Endothelial cell of umbilical vein (primary cell): ENCODE results near the gene TXNDC12.
"Not testable (repeated sequence)": the region's sequence is repeated elsewhere in the genome, so short reads cannot be mapped to it uniquely, and the experiment has no call there.

Source experiments
- EZH2 ChIP-seq: IDR thresholded peaks from 2 replicates; pipeline ENCODE4 v1.6.1; 2012; ENCODE audit warnings: borderline replicate concordance, low read depth, mild to moderate bottlenecking, moderate library complexity, low read length, inconsistent platforms; ENCODE audit not compliant: severe bottlenecking
- FOS ChIP-seq: IDR thresholded peaks from 2 replicates; pipeline ENCODE4 v1.6.1; 2011; ENCODE audit warnings: mild to moderate bottlenecking, low read length, moderate library complexity, borderline replicate concordance; ENCODE audit not compliant: insufficient read depth
- GATA2 ChIP-seq: IDR thresholded peaks from 2 replicates; pipeline ENCODE4 v1.7.0; 2011; ENCODE audit warnings: low read depth, mild to moderate bottlenecking, moderate library complexity, mixed read lengths, low read length; ENCODE audit not compliant: insufficient read length, insufficient read depth
- JUN ChIP-seq: IDR thresholded peaks from 2 replicates; pipeline ENCODE4 v1.6.1; 2011; ENCODE audit warnings: borderline replicate concordance, low read depth; ENCODE audit not compliant: insufficient read length, insufficient read depth
- MYC ChIP-seq: IDR thresholded peaks from one replicate; pipeline ENCODE4 v1.6.1; 2011; ENCODE audit warnings: mild to moderate bottlenecking, low read depth, low read length
- POLR2A ChIP-seq: IDR thresholded peaks from 2 replicates; pipeline ENCODE4 v1.6.1; 2012; ENCODE audit warnings: low read depth, mild to moderate bottlenecking, control low read depth, low read length
- POLR2AphosphoS5 ChIP-seq: IDR thresholded peaks from 2 replicates; pipeline ENCODE4 v1.6.1; 2012; ENCODE audit warnings: low read depth, mild to moderate bottlenecking, control low read depth, low read length, moderate library complexity; ENCODE audit not compliant: insufficient read depth
- TF ChIP-seq, protein P1 (sequence below), 2 donors: IDR thresholded peaks; 1 replicate in 1 of 2; 2 replicates in 1 of 2; pipeline ENCODE4 v1.5.1; 2011; ENCODE audit warnings: low read length in 2 of 2, mild to moderate bottlenecking in 2 of 2, moderate library complexity in 2 of 2, control low read depth in 1 of 2, inconsistent platforms in 1 of 2, low read depth in 1 of 2; ENCODE audit not compliant: insufficient read depth in 1 of 2; ENCODE audit errors: extremely low read depth in 1 of 2
- TF ChIP-seq, protein P2 (sequence below): IDR thresholded peaks from 2 replicates; pipeline ENCODE4 v1.6.1; 2011; ENCODE audit not compliant: insufficient read depth, insufficient read length

DNA sequence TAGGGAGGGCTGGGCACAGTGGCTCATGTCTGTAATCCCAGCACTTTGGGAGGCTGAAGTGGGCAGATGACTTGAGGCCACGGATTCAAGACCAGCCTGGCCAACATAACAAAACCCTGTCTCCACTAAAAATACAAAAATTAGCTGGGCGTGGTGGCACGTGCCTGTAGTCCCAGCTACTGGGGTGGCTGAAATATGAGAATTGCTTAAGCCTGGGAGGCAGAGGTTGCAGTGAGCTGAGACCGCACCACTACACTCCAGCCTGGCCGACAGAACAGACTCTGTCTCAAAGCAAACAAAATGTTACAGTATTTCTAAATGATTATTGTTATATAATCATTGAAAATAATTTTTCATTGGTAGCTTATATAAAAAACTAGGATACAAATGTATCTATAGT, 26.2 kb downstream of the TXNDC12 start:
- TF ChIP-seq, protein P1, sequence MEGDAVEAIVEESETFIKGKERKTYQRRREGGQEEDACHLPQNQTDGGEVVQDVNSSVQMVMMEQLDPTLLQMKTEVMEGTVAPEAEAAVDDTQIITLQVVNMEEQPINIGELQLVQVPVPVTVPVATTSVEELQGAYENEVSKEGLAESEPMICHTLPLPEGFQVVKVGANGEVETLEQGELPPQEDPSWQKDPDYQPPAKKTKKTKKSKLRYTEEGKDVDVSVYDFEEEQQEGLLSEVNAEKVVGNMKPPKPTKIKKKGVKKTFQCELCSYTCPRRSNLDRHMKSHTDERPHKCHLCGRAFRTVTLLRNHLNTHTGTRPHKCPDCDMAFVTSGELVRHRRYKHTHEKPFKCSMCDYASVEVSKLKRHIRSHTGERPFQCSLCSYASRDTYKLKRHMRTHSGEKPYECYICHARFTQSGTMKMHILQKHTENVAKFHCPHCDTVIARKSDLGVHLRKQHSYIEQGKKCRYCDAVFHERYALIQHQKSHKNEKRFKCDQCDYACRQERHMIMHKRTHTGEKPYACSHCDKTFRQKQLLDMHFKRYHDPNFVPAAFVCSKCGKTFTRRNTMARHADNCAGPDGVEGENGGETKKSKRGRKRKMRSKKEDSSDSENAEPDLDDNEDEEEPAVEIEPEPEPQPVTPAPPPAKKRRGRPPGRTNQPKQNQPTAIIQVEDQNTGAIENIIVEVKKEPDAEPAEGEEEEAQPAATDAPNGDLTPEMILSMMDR (IDR thresholded peaks at IDR 0.05; ENCODE audit: extremely low read depth in 1 of 2, insufficient read depth in 1 of 2, low read depth in 1 of 2, low read length in 2 of 2), result not testable (repeated sequence)
- not testable (repeated sequence) for TF ChIP-seq JUN, FOS, POLR2A, EZH2, POLR2AphosphoS5, MYC, GATA2
- TF ChIP-seq, protein P2, sequence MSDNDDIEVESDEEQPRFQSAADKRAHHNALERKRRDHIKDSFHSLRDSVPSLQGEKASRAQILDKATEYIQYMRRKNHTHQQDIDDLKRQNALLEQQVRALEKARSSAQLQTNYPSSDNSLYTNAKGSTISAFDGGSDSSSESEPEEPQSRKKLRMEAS, result not testable (repeated sequence)
